Panc1 (cell line): Measurements from ENCODE around the gene SPATA6L. TPM values are rescaled to one million over a fixed set of nuclear protein-coding genes. Genes with fewer than 3 reads are reported as not detected.
"Not testable (repeated sequence)": the region's sequence is repeated elsewhere in the genome, so short reads cannot be mapped to it uniquely, and the experiment has no call there.

Source experiments
- ATAC-seq: fragments of 200-7000 bp; cut with Tn5 transposase; 2 replicates; pipeline ENCODE4 v1.9.1; 2020; ENCODE audit warnings: mild to moderate bottlenecking, moderate library complexity
- BruUV-seq: library from RNA; stranded (reverse); fragments of 400-500 nt; replicated peaks from 2 replicates; lab custom pipeline; 2021; lab: Mats Ljungman, UMichigan
- CTCF ChIA-PET: fragments of 300-600 bp; sonication (Branson Sonifier 250); formaldehyde crosslinking; loops from one replicate; lab custom pipeline; 2022; ENCODE audit warnings: antibody characterized with exemption; lab: Charles Lee
- POLR2A ChIA-PET: fragments of 300-600 bp; sonication (Branson Sonifier 250); formaldehyde crosslinking; loops from one replicate; lab custom pipeline; 2022; ENCODE audit warnings: antibody characterized with exemption; lab: Charles Lee
- DNase-seq: peaks from one replicate; pipeline ENCODE4 v3.0.0-alpha.2; 2010; ENCODE audit warnings: low read depth, low spot score
- H3K27ac ChIP-seq: 2 replicates; pipeline ENCODE4 v1.5.1; 2011; ENCODE audit warnings: mild to moderate bottlenecking, low read length, inconsistent platforms
- H3K27me3 ChIP-seq: fragments of 200-500 bp; sonication (Bioruptor generic); 2 replicates; pipeline ENCODE4 v1.6.0; 2014; ENCODE audit warnings: low read length, inconsistent platforms; ENCODE audit not compliant: control insufficient read depth, insufficient read depth
- H3K36me3 ChIP-seq: fragments of 200-500 bp; sonication (Bioruptor generic); 2 replicates; pipeline ENCODE4 v1.5.1; 2014; ENCODE audit warnings: inconsistent platforms, mild to moderate bottlenecking, low read length, moderate library complexity; ENCODE audit not compliant: control insufficient read depth, insufficient read depth
- H3K4me1 ChIP-seq: 2 replicates; pipeline ENCODE4 v1.5.1; 2011; ENCODE audit warnings: inconsistent platforms, mild to moderate bottlenecking, low read length, moderate library complexity; ENCODE audit not compliant: control insufficient read depth, insufficient read depth
- H3K4me3 ChIP-seq, 2 experiments: 2 replicates each; pipeline ENCODE4 v1.5.1; 2011 to 2012; ENCODE audit warnings: low read depth in 2 of 2, low read length in 2 of 2, mild to moderate bottlenecking in 2 of 2, inconsistent platforms in 1 of 2, moderate library complexity in 1 of 2
- H3K9me3 ChIP-seq: fragments of 200-500 bp; sonication (Bioruptor generic); 2 replicates; pipeline ENCODE4 v1.5.1; 2014; ENCODE audit warnings: low read depth, mild to moderate bottlenecking, inconsistent platforms, low read length, moderate library complexity; ENCODE audit not compliant: control insufficient read depth, insufficient read depth
- POLR2AphosphoS5 ChIP-seq: IDR thresholded peaks from 2 replicates; pipeline ENCODE4 v1.6.1; 2012; ENCODE audit warnings: mild to moderate bottlenecking, low read depth, low read length, moderate library complexity
- SIN3A ChIP-seq: IDR thresholded peaks from 2 replicates; pipeline ENCODE4 v1.6.1; 2012; ENCODE audit warnings: low read depth, mild to moderate bottlenecking, low read length, moderate library complexity, borderline replicate concordance; ENCODE audit not compliant: insufficient read depth
- TCF7L2 ChIP-seq: IDR thresholded peaks from 2 replicates; pipeline ENCODE4 v1.6.1; 2011; ENCODE audit warnings: mild to moderate bottlenecking, low read depth, low read length, inconsistent platforms
- in situ Hi-C: cut with HindIII; loops from 2 replicates; pipeline ENCODE4 v1.10.0; 2016; ENCODE audit warnings: low sequenced_read_pairs, low pct_unique_long_range_greater_than_20kb
- intact Hi-C: fragments of 100-400 bp; cut with micrococcal nuclease; formaldehyde crosslinking; loops from one replicate; pipeline ENCODE4 v1.10.0; 2022; ENCODE audit not compliant: unreplicated experiment
- total RNA-seq: library from RNA; stranded (reverse); gene quantifications from one replicate; pipeline ENCODE4 v1.2.1, GENCODE V29; 2021; ENCODE audit not compliant: unreplicated experiment
- TF ChIP-seq, protein P1 (sequence below): fragments of 450-650 bp; IDR thresholded peaks from 2 replicates; pipeline ENCODE4 v1.5.1; 2017; ENCODE audit warnings: mild to moderate bottlenecking
- TF ChIP-seq, protein P2 (sequence below), 2 experiments: IDR thresholded peaks; 2 replicates each; pipeline ENCODE4 v1.6.1; 2011 to 2012; ENCODE audit warnings: low read depth in 2 of 2, control low read depth in 1 of 2, low read length in 1 of 2, mild to moderate bottlenecking in 1 of 2, moderate library complexity in 1 of 2; ENCODE audit not compliant: insufficient read depth in 1 of 2

The SPATA6L gene
- total RNA-seq, 1 experiment from 2014 or later, result 0.13 TPM

DNA sequence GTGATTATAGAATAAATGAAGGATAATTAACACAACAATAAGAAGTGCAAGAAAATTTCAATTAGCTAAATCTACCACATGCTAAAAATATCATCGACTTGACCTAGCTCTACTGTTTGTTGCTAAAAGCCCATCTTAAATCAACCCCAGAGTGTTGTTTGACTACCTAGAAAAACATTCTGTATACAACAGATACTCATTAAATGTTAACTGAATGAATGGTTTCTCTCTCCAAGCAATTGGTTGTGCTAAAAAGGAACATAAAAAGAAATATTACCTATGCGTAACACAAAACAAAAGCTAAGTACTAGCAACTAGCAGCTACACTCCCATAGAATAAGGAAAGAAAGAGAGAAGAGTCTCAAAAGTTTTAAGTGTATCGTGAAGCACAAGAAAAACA, 9.7 kb downstream of the SPATA6L start:
- ChIA-PET POLR2A (no interaction called here), CTCF (no interaction called here)
- in situ Hi-C loops, result no loop called here
- no peaks in the 10 kb centered on the region for H3K27me3 ChIP-seq
- ATAC-seq, result no peak
- no peak for DNase-seq
- H3K9me3 ChIP-seq, result no peaks in the 10 kb centered on the region
- no TSS peak for BruUV-seq
- no peak overlapping the region for H3K4me3 ChIP-seq
- intact Hi-C loops, result no loop called here
- H3K4me1 ChIP-seq, result no peaks in the 10 kb centered on the region
- H3K27ac ChIP-seq, result no peak overlapping the region
- TF ChIP-seq POLR2AphosphoS5 (no peak), TCF7L2 (no peak), SIN3A (no peak)
- TF ChIP-seq, protein P1, sequence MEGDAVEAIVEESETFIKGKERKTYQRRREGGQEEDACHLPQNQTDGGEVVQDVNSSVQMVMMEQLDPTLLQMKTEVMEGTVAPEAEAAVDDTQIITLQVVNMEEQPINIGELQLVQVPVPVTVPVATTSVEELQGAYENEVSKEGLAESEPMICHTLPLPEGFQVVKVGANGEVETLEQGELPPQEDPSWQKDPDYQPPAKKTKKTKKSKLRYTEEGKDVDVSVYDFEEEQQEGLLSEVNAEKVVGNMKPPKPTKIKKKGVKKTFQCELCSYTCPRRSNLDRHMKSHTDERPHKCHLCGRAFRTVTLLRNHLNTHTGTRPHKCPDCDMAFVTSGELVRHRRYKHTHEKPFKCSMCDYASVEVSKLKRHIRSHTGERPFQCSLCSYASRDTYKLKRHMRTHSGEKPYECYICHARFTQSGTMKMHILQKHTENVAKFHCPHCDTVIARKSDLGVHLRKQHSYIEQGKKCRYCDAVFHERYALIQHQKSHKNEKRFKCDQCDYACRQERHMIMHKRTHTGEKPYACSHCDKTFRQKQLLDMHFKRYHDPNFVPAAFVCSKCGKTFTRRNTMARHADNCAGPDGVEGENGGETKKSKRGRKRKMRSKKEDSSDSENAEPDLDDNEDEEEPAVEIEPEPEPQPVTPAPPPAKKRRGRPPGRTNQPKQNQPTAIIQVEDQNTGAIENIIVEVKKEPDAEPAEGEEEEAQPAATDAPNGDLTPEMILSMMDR, result no peak
- TF ChIP-seq, protein P2, sequence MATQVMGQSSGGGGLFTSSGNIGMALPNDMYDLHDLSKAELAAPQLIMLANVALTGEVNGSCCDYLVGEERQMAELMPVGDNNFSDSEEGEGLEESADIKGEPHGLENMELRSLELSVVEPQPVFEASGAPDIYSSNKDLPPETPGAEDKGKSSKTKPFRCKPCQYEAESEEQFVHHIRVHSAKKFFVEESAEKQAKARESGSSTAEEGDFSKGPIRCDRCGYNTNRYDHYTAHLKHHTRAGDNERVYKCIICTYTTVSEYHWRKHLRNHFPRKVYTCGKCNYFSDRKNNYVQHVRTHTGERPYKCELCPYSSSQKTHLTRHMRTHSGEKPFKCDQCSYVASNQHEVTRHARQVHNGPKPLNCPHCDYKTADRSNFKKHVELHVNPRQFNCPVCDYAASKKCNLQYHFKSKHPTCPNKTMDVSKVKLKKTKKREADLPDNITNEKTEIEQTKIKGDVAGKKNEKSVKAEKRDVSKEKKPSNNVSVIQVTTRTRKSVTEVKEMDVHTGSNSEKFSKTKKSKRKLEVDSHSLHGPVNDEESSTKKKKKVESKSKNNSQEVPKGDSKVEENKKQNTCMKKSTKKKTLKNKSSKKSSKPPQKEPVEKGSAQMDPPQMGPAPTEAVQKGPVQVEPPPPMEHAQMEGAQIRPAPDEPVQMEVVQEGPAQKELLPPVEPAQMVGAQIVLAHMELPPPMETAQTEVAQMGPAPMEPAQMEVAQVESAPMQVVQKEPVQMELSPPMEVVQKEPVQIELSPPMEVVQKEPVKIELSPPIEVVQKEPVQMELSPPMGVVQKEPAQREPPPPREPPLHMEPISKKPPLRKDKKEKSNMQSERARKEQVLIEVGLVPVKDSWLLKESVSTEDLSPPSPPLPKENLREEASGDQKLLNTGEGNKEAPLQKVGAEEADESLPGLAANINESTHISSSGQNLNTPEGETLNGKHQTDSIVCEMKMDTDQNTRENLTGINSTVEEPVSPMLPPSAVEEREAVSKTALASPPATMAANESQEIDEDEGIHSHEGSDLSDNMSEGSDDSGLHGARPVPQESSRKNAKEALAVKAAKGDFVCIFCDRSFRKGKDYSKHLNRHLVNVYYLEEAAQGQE (IDR thresholded peaks at IDR 0.05; ENCODE audit: insufficient read depth in 1 of 2, low read depth in 2 of 2, low read length in 1 of 2), result no peak
- no peaks in the 10 kb centered on the region for H3K36me3 ChIP-seq

DNA sequence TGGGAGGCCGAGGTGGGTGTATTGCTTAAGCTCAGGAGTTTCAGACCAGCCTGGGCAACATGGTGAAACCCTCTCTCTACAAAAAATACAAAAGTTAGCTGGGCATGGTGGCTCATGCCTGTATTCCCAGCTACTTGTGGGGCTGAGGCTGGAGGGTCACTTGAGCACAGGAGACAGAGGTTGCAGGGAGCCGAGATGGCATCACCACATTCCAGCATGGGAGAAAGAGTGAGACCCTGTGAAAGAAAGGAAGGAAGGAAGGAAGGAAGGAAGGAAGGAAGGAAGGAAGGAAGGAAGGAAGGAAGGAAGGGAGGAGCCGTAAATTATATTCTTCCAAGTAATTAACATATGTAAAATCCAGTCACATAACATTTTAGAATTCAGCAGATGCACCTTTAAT, 10.1 kb downstream of the SPATA6L start:
- DNase-seq, CTCF ChIA-PET, H3K27me3 ChIP-seq, H3K9me3 ChIP-seq, POLR2A ChIA-PET, H3K27ac ChIP-seq, ATAC-seq, intact Hi-C loops, in situ Hi-C loops, H3K4me1 ChIP-seq, H3K36me3 ChIP-seq, BruUV-seq, H3K4me3 ChIP-seq: not testable (repeated sequence)

DNA sequence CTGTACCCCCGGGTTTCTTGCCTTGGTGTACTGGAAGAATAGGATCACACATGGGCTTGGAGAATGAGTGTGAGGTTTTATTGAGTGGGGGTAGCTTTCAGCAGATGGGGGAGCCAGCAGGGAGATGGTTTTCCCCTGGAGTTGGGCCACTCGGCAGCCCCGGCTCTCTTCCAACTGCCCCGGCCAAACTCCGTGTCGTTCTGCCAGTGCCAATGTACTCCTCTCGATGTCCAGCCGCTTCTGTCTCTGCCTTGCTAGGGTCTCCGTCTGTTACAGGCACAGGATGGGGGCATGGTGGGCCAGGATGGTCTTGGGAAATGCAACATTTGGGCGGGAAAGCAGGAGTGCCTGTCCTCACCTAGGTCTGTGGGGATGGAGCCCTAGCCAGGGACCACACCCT, 11.7 kb downstream of the SPATA6L start:
- CTCF ChIA-PET, result no interaction called here
- intact Hi-C loops, result no loop called here
- H3K4me1 ChIP-seq, result no peaks in the 10 kb centered on the region
- no TSS peak for BruUV-seq
- no peaks in the 10 kb centered on the region for H3K27me3 ChIP-seq
- no peak for DNase-seq
- POLR2A ChIA-PET, result no interaction called here
- in situ Hi-C loops, result no loop called here
- no peak overlapping the region for H3K27ac ChIP-seq
- TF ChIP-seq, protein P2 (IDR thresholded peaks at IDR 0.05; ENCODE audit: insufficient read depth in 1 of 2, low read depth in 2 of 2, low read length in 1 of 2), result no peak
- TF ChIP-seq SIN3A (no peak), POLR2AphosphoS5 (no peak), TCF7L2 (no peak)
- TF ChIP-seq, protein P1, result no peak
- H3K36me3 ChIP-seq, result no peaks in the 10 kb centered on the region
- no peak overlapping the region for H3K4me3 ChIP-seq
- no peaks in the 10 kb centered on the region for H3K9me3 ChIP-seq
- ATAC-seq, result no peak
